Liver (tissue), 9 donors: ENCODE measurements around the gene SLC5A12. TPM values are rescaled to one million over a fixed set of nuclear protein-coding genes. Genes with fewer than 3 reads are reported as not detected.

ENCODE experiments used
- DNase-seq: peaks from one replicate; pipeline ENCODE4 v3.0.0-alpha.2; 2017; ENCODE audit warnings: low spot score
- H3K27ac ChIP-seq, 2 donors: one replicate each; pipeline ENCODE4 v1.7.0; 2013; ENCODE audit warnings: inconsistent platforms in 2 of 2, low read length in 2 of 2, control low read depth in 1 of 2, low read depth in 1 of 2, mild to moderate bottlenecking in 1 of 2
- H3K27me3 ChIP-seq, 4 donors: one replicate each; pipeline versions ENCODE4 v1.6.1 to v1.7.0; 2013; ENCODE audit warnings: low read length in 3 of 4, inconsistent platforms in 1 of 4, mild to moderate bottlenecking in 1 of 4, moderate library complexity in 1 of 4; ENCODE audit not compliant: control insufficient read depth in 4 of 4, insufficient read depth in 4 of 4
- H3K36me3 ChIP-seq, 4 donors: one replicate each; pipeline versions ENCODE4 v1.6.1 to v1.7.0; 2013; ENCODE audit warnings: low read length in 3 of 4, mild to moderate bottlenecking in 3 of 4, low read depth in 1 of 4, moderate library complexity in 1 of 4; ENCODE audit not compliant: control insufficient read depth in 4 of 4, insufficient read depth in 3 of 4
- H3K4me1 ChIP-seq, 4 donors: one replicate each; pipeline versions ENCODE4 v1.6.1 to v1.7.0; 2013; ENCODE audit warnings: low read length in 3 of 4, mild to moderate bottlenecking in 3 of 4, moderate library complexity in 1 of 4; ENCODE audit not compliant: control insufficient read depth in 4 of 4, insufficient read depth in 4 of 4
- H3K4me3 ChIP-seq, 3 donors: one replicate each; pipeline versions ENCODE4 v1.6.1 to v1.7.0; 2013; ENCODE audit warnings: low read length in 3 of 3, control low read depth in 1 of 3, low read depth in 1 of 3, mild to moderate bottlenecking in 1 of 3
- H3K9ac ChIP-seq, 2 donors: one replicate each; pipeline ENCODE4 v1.7.0; 2013; ENCODE audit warnings: low read length in 2 of 2, mild to moderate bottlenecking in 2 of 2, moderate library complexity in 2 of 2, control low read depth in 1 of 2, low read depth in 1 of 2
- H3K9me3 ChIP-seq, 4 donors: one replicate each; pipeline versions ENCODE4 v1.6.1 to v1.7.0; 2013; ENCODE audit warnings: low read length in 3 of 4; ENCODE audit not compliant: control insufficient read depth in 4 of 4
- ATF3 ChIP-seq: IDR thresholded peaks from 2 replicates; pipeline ENCODE4 v1.6.1; 2016; ENCODE audit warnings: antibody characterized with exemption
- CTCF ChIP-seq: fragments of 150-350 bp; IDR thresholded peaks from 2 replicates; pipeline ENCODE4 v1.5.1; 2017; ENCODE audit warnings: improper control_type of control experiment, low read depth, low read length; ENCODE audit not compliant: missing input control
- EGR1 ChIP-seq, 2 donors: IDR thresholded peaks; 2 replicates each; pipeline ENCODE4 v1.6.1; 2016 to 2018; ENCODE audit warnings: antibody characterized with exemption in 2 of 2, low read depth in 2 of 2
- FOXA1 ChIP-seq: IDR thresholded peaks from 2 replicates; pipeline ENCODE4 v1.6.1; 2016; ENCODE audit warnings: antibody characterized with exemption
- FOXA2 ChIP-seq: IDR thresholded peaks from 2 replicates; pipeline ENCODE4 v1.6.1; 2016; ENCODE audit warnings: antibody characterized with exemption
- GABPA ChIP-seq, 2 donors: IDR thresholded peaks in 1 of 2; conservative IDR thresholded peaks in 1 of 2; 2 replicates each; pipeline ENCODE4 v1.6.1; 2016; ENCODE audit warnings: antibody characterized with exemption in 2 of 2, mild to moderate bottlenecking in 1 of 2, moderate library complexity in 1 of 2
- HNF4A ChIP-seq, 2 donors: conservative IDR thresholded peaks; 2 replicates each; pipeline ENCODE4 v1.6.1; 2016; ENCODE audit warnings: antibody characterized with exemption in 2 of 2, mild to moderate bottlenecking in 2 of 2
- HNF4G ChIP-seq: IDR thresholded peaks from 2 replicates; pipeline ENCODE4 v1.6.1; 2016; ENCODE audit warnings: antibody characterized with exemption
- JUND ChIP-seq, 2 donors: IDR thresholded peaks; 2 replicates each; pipeline ENCODE4 v1.6.1; 2016; ENCODE audit warnings: antibody characterized with exemption in 2 of 2
- NR2F2 ChIP-seq: IDR thresholded peaks from 2 replicates; pipeline ENCODE4 v1.6.1; 2016; ENCODE audit warnings: antibody characterized with exemption
- RAD21 ChIP-seq, 2 donors: IDR thresholded peaks; 2 replicates each; pipeline ENCODE4 v1.6.1; 2016; ENCODE audit warnings: antibody characterized with exemption in 2 of 2, mild to moderate bottlenecking in 2 of 2
- RXRA ChIP-seq, 2 donors: IDR thresholded peaks; 2 replicates each; pipeline ENCODE4 v1.6.1; 2017 to 2018; ENCODE audit warnings: antibody characterized with exemption in 2 of 2, mild to moderate bottlenecking in 1 of 2
- SP1 ChIP-seq: IDR thresholded peaks from 2 replicates; pipeline ENCODE4 v1.6.1; 2018; ENCODE audit warnings: antibody characterized with exemption, mild to moderate bottlenecking
- TAF1 ChIP-seq: conservative IDR thresholded peaks from 2 replicates; pipeline ENCODE4 v1.6.1; 2016; ENCODE audit warnings: antibody characterized with exemption, mild to moderate bottlenecking
- YY1 ChIP-seq: IDR thresholded peaks from 2 replicates; pipeline ENCODE4 v1.6.1; 2016; ENCODE audit warnings: antibody characterized with exemption, mild to moderate bottlenecking
- WGBS: extraction: QIAGEN DNeasy Blood & Tissue Kit; methylation state at CpG from one replicate; pipeline ENCODE4 v1.1.7; 2013; 5-methylcytosine and 5-hydroxymethylcytosine counted together
- polyA plus RNA-seq, 2 donors: library from polyadenylated mRNA; stranded (reverse) in 1 of 2; unstranded in 1 of 2; fragments of 200-250 nt in 1 of 2; fragments of >200 nt in 1 of 2; fragmentation: Nextera tagmentation in 1 of 2; extraction: Ambion mirVana in 1 of 2; gene quantifications; one replicate each; pipeline versions ENCODE4 v1.2.1 to v1.2.3, GENCODE V29; 2013 to 2015
- total RNA-seq, 2 donors: library from RNA; depleted of rRNA; stranded (reverse); fragments of >200 nt; gene quantifications; one replicate each; pipeline ENCODE4 v1.2.3, GENCODE V29; 2014
- TF ChIP-seq, protein P1 (sequence below): IDR thresholded peaks from 2 replicates; pipeline ENCODE4 v1.6.1; 2016; ENCODE audit warnings: antibody characterized with exemption
- TF ChIP-seq, protein P2 (sequence below): IDR thresholded peaks from 2 replicates; pipeline ENCODE4 v1.6.1; 2016; ENCODE audit warnings: antibody characterized with exemption, mild to moderate bottlenecking
- donor health status: healthy.
- donor health status: healthy.
- donor health status: healthy.
- donor health status: healthy.
- donor health status: healthy.

The SLC5A12 gene
- total and polyA plus RNA-seq, 4 donors, result under 0.01 to 0.23 (median 0.03) TPM; not detected in 1

DNA sequence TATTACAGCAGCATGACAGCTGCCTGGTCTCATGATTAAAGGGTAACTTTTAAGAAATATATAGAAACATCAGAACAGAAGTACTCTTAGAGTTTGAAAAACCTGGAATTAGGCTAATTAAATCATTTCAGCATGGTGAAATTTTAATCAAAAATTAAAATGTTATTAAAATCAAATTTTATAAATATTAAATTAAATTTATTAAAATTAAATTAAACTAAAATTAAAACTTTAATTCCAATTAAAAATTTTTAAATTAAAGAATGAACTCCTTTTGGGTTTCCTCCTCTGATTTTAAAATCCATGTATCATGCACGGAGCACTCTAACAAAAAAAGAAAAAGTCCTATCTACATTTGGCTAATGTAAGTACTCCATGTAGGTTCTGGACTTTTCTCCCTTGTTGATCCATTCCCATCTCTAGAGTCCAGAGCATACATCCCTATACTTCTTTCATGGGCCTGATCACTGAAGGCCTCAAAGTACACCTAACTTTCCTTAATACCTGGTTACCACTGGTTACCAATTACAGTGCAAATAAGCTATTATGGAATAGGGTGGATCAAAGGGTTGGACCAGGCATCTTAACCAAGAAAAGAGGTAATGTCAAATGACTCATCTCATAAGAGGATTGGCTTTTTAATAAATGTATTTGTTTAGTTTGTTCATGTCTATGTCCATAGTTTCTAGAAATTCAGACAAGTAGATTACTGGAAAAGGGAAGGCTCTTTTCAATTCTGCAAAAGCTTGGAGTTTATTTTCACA is 101.4 kb downstream of the SLC5A12 start:
- no peaks in the 10 kb centered on the region for H3K36me3 ChIP-seq
- no peak overlapping the region for H3K9ac ChIP-seq
- TF ChIP-seq EGR1 (IDR thresholded peaks at IDR 0.05; ENCODE audit: low read depth in 2 of 2) (no peak), FOXA2 (no peak), NR2F2 (no peak), HNF4A (conservative IDR thresholded peaks at IDR 0.05) (no peak), FOXA1 (no peak), YY1 (no peak), HNF4G (no peak), RAD21 (IDR thresholded peaks at IDR 0.05) (no peak), GABPA (IDR thresholded peaks at IDR 0.05 in 1 of 2, conservative IDR thresholded peaks at IDR 0.05 in 1 of 2) (no peak), RXRA (IDR thresholded peaks at IDR 0.05) (no peak), CTCF (no peak), SP1 (no peak), ATF3 (no peak), JUND (IDR thresholded peaks at IDR 0.05) (no peak), TAF1 (no peak)
- TF ChIP-seq, protein P1, sequence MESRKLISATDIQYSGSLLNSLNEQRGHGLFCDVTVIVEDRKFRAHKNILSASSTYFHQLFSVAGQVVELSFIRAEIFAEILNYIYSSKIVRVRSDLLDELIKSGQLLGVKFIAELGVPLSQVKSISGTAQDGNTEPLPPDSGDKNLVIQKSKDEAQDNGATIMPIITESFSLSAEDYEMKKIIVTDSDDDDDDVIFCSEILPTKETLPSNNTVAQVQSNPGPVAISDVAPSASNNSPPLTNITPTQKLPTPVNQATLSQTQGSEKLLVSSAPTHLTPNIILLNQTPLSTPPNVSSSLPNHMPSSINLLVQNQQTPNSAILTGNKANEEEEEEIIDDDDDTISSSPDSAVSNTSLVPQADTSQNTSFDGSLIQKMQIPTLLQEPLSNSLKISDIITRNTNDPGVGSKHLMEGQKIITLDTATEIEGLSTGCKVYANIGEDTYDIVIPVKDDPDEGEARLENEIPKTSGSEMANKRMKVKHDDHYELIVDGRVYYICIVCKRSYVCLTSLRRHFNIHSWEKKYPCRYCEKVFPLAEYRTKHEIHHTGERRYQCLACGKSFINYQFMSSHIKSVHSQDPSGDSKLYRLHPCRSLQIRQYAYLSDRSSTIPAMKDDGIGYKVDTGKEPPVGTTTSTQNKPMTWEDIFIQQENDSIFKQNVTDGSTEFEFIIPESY, result no peak
- TF ChIP-seq, protein P2, sequence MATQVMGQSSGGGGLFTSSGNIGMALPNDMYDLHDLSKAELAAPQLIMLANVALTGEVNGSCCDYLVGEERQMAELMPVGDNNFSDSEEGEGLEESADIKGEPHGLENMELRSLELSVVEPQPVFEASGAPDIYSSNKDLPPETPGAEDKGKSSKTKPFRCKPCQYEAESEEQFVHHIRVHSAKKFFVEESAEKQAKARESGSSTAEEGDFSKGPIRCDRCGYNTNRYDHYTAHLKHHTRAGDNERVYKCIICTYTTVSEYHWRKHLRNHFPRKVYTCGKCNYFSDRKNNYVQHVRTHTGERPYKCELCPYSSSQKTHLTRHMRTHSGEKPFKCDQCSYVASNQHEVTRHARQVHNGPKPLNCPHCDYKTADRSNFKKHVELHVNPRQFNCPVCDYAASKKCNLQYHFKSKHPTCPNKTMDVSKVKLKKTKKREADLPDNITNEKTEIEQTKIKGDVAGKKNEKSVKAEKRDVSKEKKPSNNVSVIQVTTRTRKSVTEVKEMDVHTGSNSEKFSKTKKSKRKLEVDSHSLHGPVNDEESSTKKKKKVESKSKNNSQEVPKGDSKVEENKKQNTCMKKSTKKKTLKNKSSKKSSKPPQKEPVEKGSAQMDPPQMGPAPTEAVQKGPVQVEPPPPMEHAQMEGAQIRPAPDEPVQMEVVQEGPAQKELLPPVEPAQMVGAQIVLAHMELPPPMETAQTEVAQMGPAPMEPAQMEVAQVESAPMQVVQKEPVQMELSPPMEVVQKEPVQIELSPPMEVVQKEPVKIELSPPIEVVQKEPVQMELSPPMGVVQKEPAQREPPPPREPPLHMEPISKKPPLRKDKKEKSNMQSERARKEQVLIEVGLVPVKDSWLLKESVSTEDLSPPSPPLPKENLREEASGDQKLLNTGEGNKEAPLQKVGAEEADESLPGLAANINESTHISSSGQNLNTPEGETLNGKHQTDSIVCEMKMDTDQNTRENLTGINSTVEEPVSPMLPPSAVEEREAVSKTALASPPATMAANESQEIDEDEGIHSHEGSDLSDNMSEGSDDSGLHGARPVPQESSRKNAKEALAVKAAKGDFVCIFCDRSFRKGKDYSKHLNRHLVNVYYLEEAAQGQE, result no peak
- H3K27me3 ChIP-seq, result no peaks in the 10 kb centered on the region
- no peaks in the 10 kb centered on the region for H3K4me1 ChIP-seq
- no peak for DNase-seq
- 93% methylated on average over 1 of the region's 1 CpG for WGBS
- H3K9me3 ChIP-seq, result no peaks in the 10 kb centered on the region
- H3K27ac ChIP-seq, result no peak overlapping the region
- H3K4me3 ChIP-seq, result no peak overlapping the region
